ENCODE data around the gene TMEM61. TPM values are rescaled to one million over a fixed set of nuclear protein-coding genes. Genes with fewer than 3 reads are reported as not detected.

Gene TMEM61
- polyA plus RNA-seq, 1 of the 3 experiments (the other 2 are of a cell fraction) = not detected

- TF ChIP-seq TAF1 (IDR thresholded peaks at IDR 0.05; ENCODE audit: borderline replicate concordance, low read depth, low read length) = no peak
Measured at GRCh38 chr1:54956726-54957125, 23.7 kb upstream of the TMEM61 start (continued).

- H3K9me3 ChIP-seq = no peaks in the 10 kb centered on the region
- WGBS (ENCODE audit: low lambda C conversion rate) = 33% methylated on average over 3 of the region's 3 CpGs
- no peaks in the 10 kb centered on the region for H3K79me2 ChIP-seq (ENCODE audit: insufficient read depth)
- H3K9ac ChIP-seq = no peak overlapping the region
- H3K4me2 ChIP-seq = no peak overlapping the region
- H3K4me3 ChIP-seq (ENCODE audit: low read depth in 2 of 2, low read length in 1 of 2) = no peak overlapping the region
- no peaks in the 10 kb centered on the region for H3K36me3 ChIP-seq (replicated peaks in 1 of 2; ENCODE audit: control insufficient read depth in 1 of 2, insufficient read depth in 2 of 2, low read length in 1 of 2)
- H3K9me2 ChIP-seq = no peaks in the 10 kb centered on the region
- POLR2A ChIA-PET = no interaction called here
- H3K4me1 ChIP-seq (ENCODE audit: control insufficient read depth in 1 of 2, insufficient read depth in 2 of 2, low read depth in 1 of 2, low read length in 1 of 2) = no peaks in the 10 kb centered on the region
- no peaks in the 10 kb centered on the region for H3K27me3 ChIP-seq (ENCODE audit: insufficient read depth)
- no peak for TF ChIP-seq SIN3A (IDR thresholded peaks at IDR 0.05; ENCODE audit: borderline replicate concordance, low read depth, low read length)
- TF ChIP-seq IRF3 (IDR thresholded peaks at IDR 0.05; ENCODE audit: low read depth, low read length) = no peak
- TF ChIP-seq GATA2 (CRISPR knock-in tag; IDR thresholded peaks at IDR 0.05) = no peak
- TF ChIP-seq FOXM1 (IDR thresholded peaks at IDR 0.05; ENCODE audit: low read depth) = no peak
- no peak for TF ChIP-seq CTCF (IDR thresholded peaks at IDR 0.05)
- no peak for TF ChIP-seq TAF1 (IDR thresholded peaks at IDR 0.05; ENCODE audit: borderline replicate concordance, low read depth, low read length)
- no peak overlapping the region for H3K27ac ChIP-seq (ENCODE audit: low read depth in 2 of 2, low read length in 1 of 2)
- no peak overlapping the region for H2AFZ ChIP-seq (ENCODE audit: low read depth)
- H4K20me1 ChIP-seq (ENCODE audit: insufficient read depth) = no peaks in the 10 kb centered on the region
- CTCF ChIA-PET = interaction anchor here (0.9 to 9.6 kb wide), 6 partner anchors 9 to 63 kb away, joined by 3 to 68 read pairs (median 19); no protein-coding TSS in a partner anchor
- no peak for DNase-seq
- peaks cover 6% of the 10 kb centered on the region for H3F3A ChIP-seq (replicated peaks; ENCODE audit: insufficient read depth)
Measured at GRCh38 chr1:54959241-54959640, 21.2 kb upstream of the TMEM61 start.

- CTCF ChIA-PET = interaction anchor here (0.7 to 9.6 kb wide), 6 partner anchors 12 to 1627 kb away, joined by 3 to 68 read pairs (median 6); no protein-coding TSS in a partner anchor
- TF ChIP-seq TAF1 (IDR thresholded peaks at IDR 0.05; ENCODE audit: borderline replicate concordance, low read depth, low read length) (no peak), RFX5 (IDR thresholded peaks at IDR 0.05; ENCODE audit: low read length) (no peak), EZH2phosphoT487 (IDR thresholded peaks at IDR 0.05; ENCODE audit: borderline replicate concordance, low read depth) (no peak), RXRA (IDR thresholded peaks at IDR 0.05; ENCODE audit: borderline replicate concordance, low read depth) (no peak), TCF12 (IDR thresholded peaks at IDR 0.05) (no peak), RCOR1 (IDR thresholded peaks at IDR 0.05; ENCODE audit: low read length) (no peak), USF2 (IDR thresholded peaks at IDR 0.05; ENCODE audit: borderline replicate concordance, low read depth, low read length) (no peak), FOXJ3 (CRISPR knock-in tag; IDR thresholded peaks at IDR 0.05) (no peak), IRF3 (IDR thresholded peaks at IDR 0.05; ENCODE audit: low read depth, low read length) (no peak), PBX3 (IDR thresholded peaks at IDR 0.05) (no peak), SIN3A (IDR thresholded peaks at IDR 0.05; ENCODE audit: borderline replicate concordance, low read depth, low read length) (no peak), NFIC (IDR thresholded peaks at IDR 0.05; ENCODE audit: borderline replicate concordance) (no peak), FOXM1 (IDR thresholded peaks at IDR 0.05; ENCODE audit: low read depth) (no peak)
Measured at GRCh38 chr1:54962612-54963395, 17.6 kb upstream of the TMEM61 start.

More at GRCh38 chr1:54962612-54963395, 17.6 kb upstream of the TMEM61 start:
- no peak overlapping the region for H3K27ac ChIP-seq (ENCODE audit: low read depth in 2 of 2, low read length in 1 of 2)
- 63% methylated on average over 4 of the region's 4 CpGs for WGBS (ENCODE audit: low lambda C conversion rate)
- no peaks in the 10 kb centered on the region for H3K9me3 ChIP-seq
- no peaks in the 10 kb centered on the region for H3K79me2 ChIP-seq (ENCODE audit: insufficient read depth)
- H4K20me1 ChIP-seq (ENCODE audit: insufficient read depth) = no peaks in the 10 kb centered on the region
- H3K36me3 ChIP-seq (replicated peaks in 1 of 2; ENCODE audit: control insufficient read depth in 1 of 2, insufficient read depth in 2 of 2, low read length in 1 of 2) = no peaks in the 10 kb centered on the region
- H3K4me3 ChIP-seq (ENCODE audit: low read depth in 2 of 2, low read length in 1 of 2) = no peak overlapping the region
- no peak overlapping the region for H3K4me2 ChIP-seq
- POLR2A ChIA-PET = no interaction called here
- H3K9ac ChIP-seq = no peak overlapping the region
- no peak overlapping the region for H2AFZ ChIP-seq (ENCODE audit: low read depth)
- no peaks in the 10 kb centered on the region for H3F3A ChIP-seq (replicated peaks; ENCODE audit: insufficient read depth)
- no peaks in the 10 kb centered on the region for H3K9me2 ChIP-seq
- no peaks in the 10 kb centered on the region for H3K27me3 ChIP-seq (ENCODE audit: insufficient read depth)
- DNase-seq = no peak
- peaks cover 0 to 14% of the 10 kb centered on the region in 2 experiments; a peak in 1 of 4 replicates for H3K4me1 ChIP-seq (ENCODE audit: control insufficient read depth in 1 of 2, insufficient read depth in 2 of 2, low read depth in 1 of 2, low read length in 1 of 2)

Data from SK-N-SH (cell line).